GM12872 (cell line): Measurements from ENCODE around the gene ST3GAL3.

Experiments used
- TF ChIP-seq, protein P1 (sequence below): IDR thresholded peaks from 3 replicates; pipeline ENCODE4 v1.5.1; 2011; ENCODE audit warnings: low read depth, mild to moderate bottlenecking, low read length, moderate library complexity; ENCODE audit not compliant: insufficient read depth

The ST3GAL3 gene

DNA sequence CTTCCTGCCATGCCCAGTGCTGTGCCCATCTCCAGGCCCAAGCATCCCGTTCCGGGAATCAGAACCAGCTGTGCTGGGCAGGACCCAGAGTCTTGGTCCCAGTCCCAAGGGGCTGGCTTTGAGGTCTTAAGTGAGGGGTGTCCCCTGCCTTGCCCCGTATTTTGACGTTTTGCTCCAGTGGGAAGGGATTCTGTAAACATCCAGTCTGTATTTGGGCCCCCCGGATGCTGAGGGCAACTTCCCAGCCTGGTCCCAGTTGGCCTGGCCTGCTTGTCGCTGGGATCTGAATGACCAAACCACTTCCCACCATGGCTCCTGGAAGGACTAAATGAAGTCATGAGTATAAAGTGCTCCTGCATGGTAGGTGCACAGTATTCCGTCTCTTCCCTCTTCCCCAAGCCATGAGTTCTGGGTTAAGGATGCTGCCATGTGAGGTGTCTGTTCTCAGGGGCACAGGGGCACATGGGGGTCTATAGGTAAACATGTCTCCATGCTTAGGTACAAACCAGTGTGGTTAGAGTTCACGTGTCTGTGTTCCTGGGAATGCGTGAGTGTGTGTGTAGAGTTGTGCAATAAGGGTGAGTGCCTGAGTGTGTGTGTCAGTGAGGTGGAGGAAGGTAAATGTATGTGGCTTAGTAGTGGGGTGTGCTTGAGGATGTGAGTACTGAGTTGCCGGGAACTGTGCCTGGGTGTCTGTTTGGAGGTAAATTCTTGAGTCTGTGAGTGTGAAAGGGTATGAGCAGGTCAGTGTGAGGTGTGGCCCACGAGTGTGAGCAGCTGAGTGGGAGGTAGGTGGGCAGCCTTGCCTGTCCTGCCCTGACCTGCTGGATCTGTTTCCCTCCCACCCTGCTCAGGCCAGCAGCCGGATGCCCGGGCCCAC, 273.2 kb downstream of the ST3GAL3 start:
- TF ChIP-seq, protein P1, sequence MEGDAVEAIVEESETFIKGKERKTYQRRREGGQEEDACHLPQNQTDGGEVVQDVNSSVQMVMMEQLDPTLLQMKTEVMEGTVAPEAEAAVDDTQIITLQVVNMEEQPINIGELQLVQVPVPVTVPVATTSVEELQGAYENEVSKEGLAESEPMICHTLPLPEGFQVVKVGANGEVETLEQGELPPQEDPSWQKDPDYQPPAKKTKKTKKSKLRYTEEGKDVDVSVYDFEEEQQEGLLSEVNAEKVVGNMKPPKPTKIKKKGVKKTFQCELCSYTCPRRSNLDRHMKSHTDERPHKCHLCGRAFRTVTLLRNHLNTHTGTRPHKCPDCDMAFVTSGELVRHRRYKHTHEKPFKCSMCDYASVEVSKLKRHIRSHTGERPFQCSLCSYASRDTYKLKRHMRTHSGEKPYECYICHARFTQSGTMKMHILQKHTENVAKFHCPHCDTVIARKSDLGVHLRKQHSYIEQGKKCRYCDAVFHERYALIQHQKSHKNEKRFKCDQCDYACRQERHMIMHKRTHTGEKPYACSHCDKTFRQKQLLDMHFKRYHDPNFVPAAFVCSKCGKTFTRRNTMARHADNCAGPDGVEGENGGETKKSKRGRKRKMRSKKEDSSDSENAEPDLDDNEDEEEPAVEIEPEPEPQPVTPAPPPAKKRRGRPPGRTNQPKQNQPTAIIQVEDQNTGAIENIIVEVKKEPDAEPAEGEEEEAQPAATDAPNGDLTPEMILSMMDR = no peak
